ENCODE results near the gene BTBD9.

- no peak for TF ChIP-seq EZH2 (IDR thresholded peaks at IDR 0.05)
- TF ChIP-seq POLR2AphosphoS5 (IDR thresholded peaks at IDR 0.05; ENCODE audit: borderline replicate concordance, low read depth, low read length): no peak
- no peak for TF ChIP-seq FOXP2 (optimal IDR thresholded peaks at IDR 0.05; ENCODE audit: control extremely low read depth, extremely low read length, insufficient read depth)
Measured at GRCh38 chr6:38549795-38550194, 89.9 kb downstream of the BTBD9 start.
